K562 (cell line): Measurements from ENCODE around the gene TYW1B. TPM values are rescaled to one million over a fixed set of nuclear protein-coding genes. Genes with fewer than 3 reads are reported as not detected.
A peak's percentile ranks its signal among the peaks of the same experiment; 100 is the strongest.

Experiments
- ATAC-seq: fragments of 200-7000 bp; cut with Tn5 transposase; 3 replicates; pipeline ENCODE4 v1.9.1; 2020; ENCODE audit warnings: moderate library complexity
- BruUV-seq: library from RNA; stranded (reverse); fragments of 400-500 nt; replicated peaks from 2 replicates; lab custom pipeline; 2021; lab: Mats Ljungman, UMichigan
- CTCF ChIA-PET: fragments of 300-600 bp; formaldehyde crosslinking; extraction: SDS; loops from one replicate; lab custom pipeline; 2021; ENCODE audit warnings: low intra/inter-chr PET ratio; lab: Yijun Ruan, JAX
- POLR2A ChIA-PET: fragments of 300-600, 350-650 bp; sonication (Branson Sonifier 250); formaldehyde crosslinking; extraction: SDS; loops from one replicate; lab custom pipeline; 2021; ENCODE audit warnings: antibody characterized with exemption, inconsistent platforms; lab: Yijun Ruan, JAX
- DNase-seq, 4 experiments: peaks; one replicate each; pipeline versions ENCODE4 v3.0.0 to v3.0.0-alpha.2; 2011 to 2018; ENCODE audit warnings: low spot score in 3 of 4, mixed read lengths in 3 of 4; ENCODE audit errors: extremely low read depth in 1 of 4
- FAIRE-seq: peaks from 2 replicates; lab custom pipeline; 2011; peaks lifted over from hg19 to GRCh38; lab: Jason Lieb, UNC
- H2AFZ ChIP-seq: 2 replicates; pipeline ENCODE4 v1.6.0; 2011; ENCODE audit warnings: low read depth, low read length, control low read depth, inconsistent platforms
- H3K27ac ChIP-seq: fragments of 200-600 bp; 3 replicates; pipeline ENCODE4 v1.8.0; 2011; ENCODE audit warnings: low read depth, mild to moderate bottlenecking, control low read depth, inconsistent platforms, low read length, moderate library complexity, mixed read lengths; ENCODE audit errors: extremely low read depth
- H3K27me3 ChIP-seq, 2 experiments: fragments of 300-600 bp in 1 of 2; 2 replicates in 1 of 2; 3 replicates in 1 of 2; pipeline versions ENCODE4 v1.6.0 to v1.8.0; 2011; ENCODE audit warnings: inconsistent platforms in 2 of 2, low read length in 2 of 2, mild to moderate bottlenecking in 1 of 2, mixed read lengths in 1 of 2, moderate library complexity in 1 of 2; ENCODE audit not compliant: control insufficient read depth in 2 of 2, insufficient read depth in 2 of 2
- H3K36me3 ChIP-seq: fragments of 300-600 bp; 3 replicates; pipeline ENCODE4 v1.8.0; 2011; ENCODE audit warnings: mild to moderate bottlenecking, low read length, inconsistent platforms; ENCODE audit not compliant: control insufficient read depth, insufficient read depth
- H3K4me1 ChIP-seq, 2 experiments: fragments of 200-600 bp in 1 of 2; replicated peaks in 1 of 2; 2 replicates in 1 of 2; 3 replicates in 1 of 2; pipeline versions ENCODE4 v1.5.1 to v1.8.0; 2011; ENCODE audit warnings: inconsistent platforms in 2 of 2, low read length in 2 of 2, mild to moderate bottlenecking in 1 of 2, mixed read lengths in 1 of 2, moderate library complexity in 1 of 2; ENCODE audit not compliant: control insufficient read depth in 2 of 2, insufficient read depth in 2 of 2
- H3K4me2 ChIP-seq: 2 replicates; pipeline ENCODE4 v1.6.1; 2011; ENCODE audit warnings: low read length, control low read depth, inconsistent platforms, mixed read lengths; ENCODE audit not compliant: insufficient read depth
- H3K4me3 ChIP-seq: fragments of 200-600 bp; sonication (generic), shearing (Covaris generic); 2 replicates; pipeline ENCODE4 v1.5.1; 2016; ENCODE audit warnings: control low read depth, inconsistent platforms
- H3K79me2 ChIP-seq: fragments of 200-600 bp; 3 replicates; pipeline ENCODE4 v1.8.0; 2011; ENCODE audit warnings: low read length, inconsistent platforms; ENCODE audit not compliant: control insufficient read depth, insufficient read depth
- H3K9ac ChIP-seq, 2 experiments: 2 replicates each; pipeline versions ENCODE4 v1.6.0 to v1.6.1; 2011; ENCODE audit warnings: low read depth in 2 of 2, low read length in 2 of 2, control low read depth in 1 of 2, inconsistent platforms in 1 of 2, mild to moderate bottlenecking in 1 of 2, mixed read lengths in 1 of 2; ENCODE audit not compliant: insufficient read depth in 1 of 2
- H3K9me1 ChIP-seq: one replicate; pipeline ENCODE4 v1.6.0; 2011; ENCODE audit warnings: inconsistent platforms, mild to moderate bottlenecking, low read length, moderate library complexity; ENCODE audit not compliant: control insufficient read depth, insufficient read depth
- H3K9me3 ChIP-seq: replicated peaks from 2 replicates; pipeline ENCODE4 v1.5.1; 2011; ENCODE audit warnings: low read depth, low read length, inconsistent platforms; ENCODE audit not compliant: control insufficient read depth, insufficient read depth
- H4K20me1 ChIP-seq: replicated peaks from 2 replicates; pipeline ENCODE4 v1.6.1; 2011; ENCODE audit warnings: low read length, inconsistent platforms, mixed read lengths; ENCODE audit not compliant: control insufficient read depth, insufficient read depth
- ARNT ChIP-seq, 2 experiments: fragments of 450-650 bp; IDR thresholded peaks; 2 replicates each; pipeline ENCODE4 v1.6.1; 2016; ENCODE audit warnings: mild to moderate bottlenecking in 1 of 2
- ATF3 ChIP-seq, 2 experiments: fragments of 450-650 bp in 1 of 2; sonication (generic) in 1 of 2; formaldehyde crosslinking in 1 of 2; IDR thresholded peaks in 1 of 2; conservative IDR thresholded peaks in 1 of 2; 2 replicates each; pipeline versions ENCODE4 v1.6.1 to v1.8.1; 2016 to 2023; ENCODE audit warnings: mild to moderate bottlenecking in 2 of 2, moderate library complexity in 2 of 2, inconsistent platforms in 1 of 2, missing genetic modification reagents in 1 of 2
- BRF1 ChIP-seq: IDR thresholded peaks from 3 replicates; pipeline ENCODE4 v1.6.1; 2011; ENCODE audit warnings: borderline replicate concordance, mild to moderate bottlenecking; ENCODE audit not compliant: insufficient read length; ENCODE audit errors: extremely low read depth
- CBX1 ChIP-seq: sonication (generic); IDR thresholded peaks from 2 replicates; pipeline ENCODE4 v1.6.1; 2016; ENCODE audit warnings: antibody characterized with exemption, low read depth, mild to moderate bottlenecking
- CEBPB ChIP-seq: fragments of 450-650 bp; IDR thresholded peaks from 2 replicates; pipeline ENCODE4 v1.6.1; 2016; ENCODE audit warnings: missing genetic modification characterization, missing compliant biosample characterization
- DNMT1 ChIP-seq: fragments of 450-650 bp; IDR thresholded peaks from 2 replicates; pipeline ENCODE4 v1.6.1; 2016; ENCODE audit warnings: antibody characterized with exemption, mild to moderate bottlenecking
- MEF2A ChIP-seq: IDR thresholded peaks from 2 replicates; pipeline ENCODE4 v1.6.1; 2011; ENCODE audit warnings: low read depth, mild to moderate bottlenecking, low read length, moderate library complexity; ENCODE audit not compliant: control insufficient read depth
- NCOA6 ChIP-seq: fragments of 450-650 bp; IDR thresholded peaks from 2 replicates; pipeline ENCODE4 v1.6.1; 2017; ENCODE audit warnings: mild to moderate bottlenecking
- NFRKB ChIP-seq: fragments of 450-650 bp; IDR thresholded peaks from 2 replicates; pipeline ENCODE4 v1.6.1; 2016; ENCODE audit warnings: low read depth
- PTBP1 ChIP-seq: fragments of 200-400 bp; formaldehyde crosslinking; IDR thresholded peaks from 2 replicates; pipeline ENCODE4 v1.6.1; 2017; ENCODE audit warnings: low read depth, low read length
- SP2 ChIP-seq: IDR thresholded peaks from 2 replicates; pipeline ENCODE4 v1.6.1; 2011; ENCODE audit warnings: mild to moderate bottlenecking, low read depth, low read length, moderate library complexity; ENCODE audit not compliant: poor library complexity, severe bottlenecking; ENCODE audit errors: extremely low read depth
- ZBTB2 ChIP-seq: fragments of 450-650 bp; IDR thresholded peaks from 2 replicates; pipeline ENCODE4 v1.6.1; 2016; ENCODE audit warnings: antibody characterized with exemption
- ZNF143 ChIP-seq: sonication (generic); formaldehyde crosslinking; IDR thresholded peaks from 2 replicates; pipeline ENCODE4 v1.9.0; 2022; ENCODE audit warnings: mild to moderate bottlenecking, missing genetic modification reagents
- ZNF24 ChIP-seq: fragments of 450-650 bp; IDR thresholded peaks from 2 replicates; pipeline ENCODE4 v1.6.1; 2016
- ZNF592 ChIP-seq: fragments of 450-650 bp; IDR thresholded peaks from 2 replicates; pipeline ENCODE4 v1.6.1; 2017; ENCODE audit warnings: antibody characterized with exemption, mild to moderate bottlenecking
- WGBS: fragments of 100-300 bp; shearing (Covaris generic); methylation state at CpG from one replicate; pipeline ENCODE4 v1.1.6; 2016; ENCODE audit warnings: low coverage, mixed read lengths; ENCODE audit not compliant: insufficient coverage; ENCODE audit errors: missing lambda C conversion rate; 5-methylcytosine and 5-hydroxymethylcytosine counted together
- in situ Hi-C: fragments of 300-500 bp; cut with MboI; formaldehyde crosslinking; loops from 4 replicates; pipeline ENCODE4 v1.15.0; 2018; ENCODE audit warnings: inconsistent platforms, mixed read lengths
- intact Hi-C: fragments of 100-400 bp; cut with micrococcal nuclease; formaldehyde crosslinking; loops from 2 replicates; pipeline ENCODE4 v1.14.2; 2022
- polyA plus RNA-seq, 8 experiments: library from polyadenylated mRNA; depleted of rRNA in 4 of 8; stranded (reverse) in 5 of 8; unstranded in 3 of 8; fragments of >200 nt; fragmentation: Nextera tagmentation in 2 of 8; fragmentation: Illumina TruSeq in 1 of 8; extraction: Ambion mirVana in 2 of 8; extraction: Trizol in 1 of 8; gene quantifications; 2 replicates each; pipeline versions ENCODE4 v1.2.1 to v1.2.3, GENCODE V29; 2011 to 2014; ENCODE audit warnings: inconsistent platforms in 1 of 8, missing spikeins in 1 of 8
- total RNA-seq, 7 experiments: library from RNA; depleted of rRNA in 6 of 7; stranded (reverse); fragments of >200 nt in 6 of 7; fragmentation: Illumina TruSeq in 2 of 7; extraction: Trizol in 2 of 7; gene quantifications; 2 replicates each; pipeline versions ENCODE4 v1.2.1 to v1.2.3, GENCODE V29; 2011 to 2021; ENCODE audit warnings: low replicate concordance in 1 of 7

Gene TYW1B
- total and polyA plus RNA-seq, 9 of the 15 experiments (the other 6 are each of a cell fraction or from before 2014, with no cell fraction given), result 5.8 to 14.7 (median 9.8) TPM

- CTCF ChIA-PET, result interaction anchor here (0.6 kb wide), 1 partner anchor 693 kb away, joined by 4 read pairs; no protein-coding TSS in a partner anchor
- POLR2A ChIA-PET, result no interaction called here
- Histone ChIP-seq H3K9me1 (no peaks in the 10 kb centered on the region), H3K27me3 (no peaks in the 10 kb centered on the region), H3K79me2 (no peaks in the 10 kb centered on the region), H3K9ac (no peak overlapping the region), H3K27ac (no peak overlapping the region), H3K4me1 (no peaks in the 10 kb centered on the region), H4K20me1 (no peaks in the 10 kb centered on the region), H3K36me3 (no peaks in the 10 kb centered on the region), H3K4me3 (no peak overlapping the region), H3K9me3 (0 out of 2 replicates have a peak, but pooled peaks cover 2% of the 10 kb centered on the region), H2AFZ (no peak overlapping the region), H3K4me2 (no peak overlapping the region)
- no peak for FAIRE-seq
- in situ Hi-C loops (loop anchor here (10.0 kb wide), 1 partner anchor 100 kb away; no protein-coding TSS in a partner anchor), intact Hi-C loops (no loop called here)
- BruUV-seq, result no TSS peak
- DNase-seq, result no peak
- no peak for ATAC-seq
- TF ChIP-seq NCOA6 (no peak), ZBTB2 (no peak), DNMT1 (no peak), ZNF592 (no peak), ZNF143 (CRISPR knock-in tag) (no peak), MEF2A (no peak), ARNT (IDR thresholded peaks at IDR 0.05) (no peak), ATF3 (IDR thresholded peaks at IDR 0.05) (peak; percentile 60), ATF3 (CRISPR knock-in tag; conservative IDR thresholded peaks at IDR 0.05) (no peak), CEBPB (tag) (peak; percentile 16; the same call in 1 of the 2 replicates), ZNF24 (no peak), SP2 (no peak), CBX1 (no peak), PTBP1 (no peak), BRF1 (no peak), NFRKB (no peak)
- WGBS, result 86% methylated on average over 7 of the region's 7 CpGs
Observed at GRCh38 chr7:72754312-72754711, 73.7 kb downstream of the TYW1B start.
